Liver (tissue), 9 donors: Measurements from ENCODE around the gene CRB1. TPM values are rescaled to one million over a fixed set of nuclear protein-coding genes. Genes with fewer than 3 reads are reported as not detected.

Experiments
- DNase-seq: peaks from one replicate; pipeline ENCODE4 v3.0.0-alpha.2; 2017; ENCODE audit warnings: low spot score
- H3K27ac ChIP-seq, 2 donors: one replicate each; pipeline ENCODE4 v1.7.0; 2013; ENCODE audit warnings: inconsistent platforms in 2 of 2, low read length in 2 of 2, control low read depth in 1 of 2, low read depth in 1 of 2, mild to moderate bottlenecking in 1 of 2
- H3K27me3 ChIP-seq, 4 donors: one replicate each; pipeline versions ENCODE4 v1.6.1 to v1.7.0; 2013; ENCODE audit warnings: low read length in 3 of 4, inconsistent platforms in 1 of 4, mild to moderate bottlenecking in 1 of 4, moderate library complexity in 1 of 4; ENCODE audit not compliant: control insufficient read depth in 4 of 4, insufficient read depth in 4 of 4
- H3K36me3 ChIP-seq, 4 donors: one replicate each; pipeline versions ENCODE4 v1.6.1 to v1.7.0; 2013; ENCODE audit warnings: low read length in 3 of 4, mild to moderate bottlenecking in 3 of 4, low read depth in 1 of 4, moderate library complexity in 1 of 4; ENCODE audit not compliant: control insufficient read depth in 4 of 4, insufficient read depth in 3 of 4
- H3K4me1 ChIP-seq, 4 donors: one replicate each; pipeline versions ENCODE4 v1.6.1 to v1.7.0; 2013; ENCODE audit warnings: low read length in 3 of 4, mild to moderate bottlenecking in 3 of 4, moderate library complexity in 1 of 4; ENCODE audit not compliant: control insufficient read depth in 4 of 4, insufficient read depth in 4 of 4
- H3K4me3 ChIP-seq, 3 donors: one replicate each; pipeline versions ENCODE4 v1.6.1 to v1.7.0; 2013; ENCODE audit warnings: low read length in 3 of 3, control low read depth in 1 of 3, low read depth in 1 of 3, mild to moderate bottlenecking in 1 of 3
- H3K9ac ChIP-seq, 2 donors: one replicate each; pipeline ENCODE4 v1.7.0; 2013; ENCODE audit warnings: low read length in 2 of 2, mild to moderate bottlenecking in 2 of 2, moderate library complexity in 2 of 2, control low read depth in 1 of 2, low read depth in 1 of 2
- H3K9me3 ChIP-seq, 4 donors: one replicate each; pipeline versions ENCODE4 v1.6.1 to v1.7.0; 2013; ENCODE audit warnings: low read length in 3 of 4; ENCODE audit not compliant: control insufficient read depth in 4 of 4
- EGR1 ChIP-seq, 2 donors: IDR thresholded peaks; 2 replicates each; pipeline ENCODE4 v1.6.1; 2016 to 2018; ENCODE audit warnings: antibody characterized with exemption in 2 of 2, low read depth in 2 of 2
- FOXA2 ChIP-seq: IDR thresholded peaks from 2 replicates; pipeline ENCODE4 v1.6.1; 2016; ENCODE audit warnings: antibody characterized with exemption
- GABPA ChIP-seq, 2 donors: IDR thresholded peaks in 1 of 2; conservative IDR thresholded peaks in 1 of 2; 2 replicates each; pipeline ENCODE4 v1.6.1; 2016; ENCODE audit warnings: antibody characterized with exemption in 2 of 2, mild to moderate bottlenecking in 1 of 2, moderate library complexity in 1 of 2
- HNF4G ChIP-seq: IDR thresholded peaks from 2 replicates; pipeline ENCODE4 v1.6.1; 2016; ENCODE audit warnings: antibody characterized with exemption
- JUND ChIP-seq, 2 donors: IDR thresholded peaks; 2 replicates each; pipeline ENCODE4 v1.6.1; 2016; ENCODE audit warnings: antibody characterized with exemption in 2 of 2
- NR2F2 ChIP-seq: IDR thresholded peaks from 2 replicates; pipeline ENCODE4 v1.6.1; 2016; ENCODE audit warnings: antibody characterized with exemption
- RAD21 ChIP-seq, 2 donors: IDR thresholded peaks; 2 replicates each; pipeline ENCODE4 v1.6.1; 2016; ENCODE audit warnings: antibody characterized with exemption in 2 of 2, mild to moderate bottlenecking in 2 of 2
- RXRA ChIP-seq, 2 donors: IDR thresholded peaks; 2 replicates each; pipeline ENCODE4 v1.6.1; 2017 to 2018; ENCODE audit warnings: antibody characterized with exemption in 2 of 2, mild to moderate bottlenecking in 1 of 2
- SP1 ChIP-seq: IDR thresholded peaks from 2 replicates; pipeline ENCODE4 v1.6.1; 2018; ENCODE audit warnings: antibody characterized with exemption, mild to moderate bottlenecking
- TAF1 ChIP-seq: conservative IDR thresholded peaks from 2 replicates; pipeline ENCODE4 v1.6.1; 2016; ENCODE audit warnings: antibody characterized with exemption, mild to moderate bottlenecking
- YY1 ChIP-seq: IDR thresholded peaks from 2 replicates; pipeline ENCODE4 v1.6.1; 2016; ENCODE audit warnings: antibody characterized with exemption, mild to moderate bottlenecking
- WGBS: extraction: QIAGEN DNeasy Blood & Tissue Kit; methylation state at CpG from one replicate; pipeline ENCODE4 v1.1.7; 2013; 5-methylcytosine and 5-hydroxymethylcytosine counted together
- polyA plus RNA-seq, 2 donors: library from polyadenylated mRNA; stranded (reverse) in 1 of 2; unstranded in 1 of 2; fragments of 200-250 nt in 1 of 2; fragments of >200 nt in 1 of 2; fragmentation: Nextera tagmentation in 1 of 2; extraction: Ambion mirVana in 1 of 2; gene quantifications; one replicate each; pipeline versions ENCODE4 v1.2.1 to v1.2.3, GENCODE V29; 2013 to 2015
- total RNA-seq, 2 donors: library from RNA; depleted of rRNA; stranded (reverse); fragments of >200 nt; gene quantifications; one replicate each; pipeline ENCODE4 v1.2.3, GENCODE V29; 2014
- TF ChIP-seq, protein P1 (sequence below): IDR thresholded peaks from 2 replicates; pipeline ENCODE4 v1.6.1; 2016; ENCODE audit warnings: antibody characterized with exemption
- TF ChIP-seq, protein P2 (sequence below): fragments of 150-350 bp; IDR thresholded peaks from 2 replicates; pipeline ENCODE4 v1.5.1; 2017; ENCODE audit warnings: improper control_type of control experiment, low read depth, low read length; ENCODE audit not compliant: missing input control
- TF ChIP-seq, protein P3 (sequence below): IDR thresholded peaks from 2 replicates; pipeline ENCODE4 v1.6.1; 2016; ENCODE audit warnings: antibody characterized with exemption, mild to moderate bottlenecking
- TF ChIP-seq, protein P4 (sequence below): IDR thresholded peaks from 2 replicates; pipeline ENCODE4 v1.6.1; 2016; ENCODE audit warnings: antibody characterized with exemption
- donor health status: healthy.
- donor health status: healthy.
- donor health status: healthy.
- donor health status: healthy.
- donor health status: healthy.

Gene CRB1
- total and polyA plus RNA-seq, 4 donors, result 5.1 TPM; not detected in 3

DNA sequence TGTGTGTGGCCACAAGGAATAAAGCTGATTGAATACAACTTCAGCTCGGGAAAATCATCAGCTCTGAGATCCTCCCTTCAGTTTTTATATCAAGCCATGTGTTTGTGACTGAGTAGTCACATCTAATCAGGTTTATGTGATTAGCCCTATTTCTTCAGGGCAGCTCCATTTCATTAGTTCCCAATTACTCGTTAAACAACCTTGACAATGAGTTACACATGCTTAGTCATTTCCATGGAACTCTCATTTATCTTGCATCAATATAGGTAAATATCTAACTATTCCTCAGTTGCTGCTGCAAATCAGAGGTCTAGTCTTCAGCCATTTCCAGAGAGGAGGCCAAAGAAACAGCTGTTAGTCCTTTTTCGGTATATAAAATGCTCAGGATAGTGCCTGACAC is 16.3 kb downstream of the CRB1 start:
- no peak overlapping the region for H3K27ac ChIP-seq
- no peak for DNase-seq
- H3K4me3 ChIP-seq, result no peak overlapping the region
- WGBS, result 88% methylated on average over 3 of the region's 3 CpGs
- H3K9me3 ChIP-seq, result no peaks in the 10 kb centered on the region
- H3K9ac ChIP-seq, result no peak overlapping the region
- H3K27me3 ChIP-seq, result no peaks in the 10 kb centered on the region
- no peak for TF ChIP-seq RXRA (IDR thresholded peaks at IDR 0.05)
- TF ChIP-seq, protein P1, sequence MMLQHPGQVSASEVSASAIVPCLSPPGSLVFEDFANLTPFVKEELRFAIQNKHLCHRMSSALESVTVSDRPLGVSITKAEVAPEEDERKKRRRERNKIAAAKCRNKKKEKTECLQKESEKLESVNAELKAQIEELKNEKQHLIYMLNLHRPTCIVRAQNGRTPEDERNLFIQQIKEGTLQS, result no peak
- TF ChIP-seq, protein P2, sequence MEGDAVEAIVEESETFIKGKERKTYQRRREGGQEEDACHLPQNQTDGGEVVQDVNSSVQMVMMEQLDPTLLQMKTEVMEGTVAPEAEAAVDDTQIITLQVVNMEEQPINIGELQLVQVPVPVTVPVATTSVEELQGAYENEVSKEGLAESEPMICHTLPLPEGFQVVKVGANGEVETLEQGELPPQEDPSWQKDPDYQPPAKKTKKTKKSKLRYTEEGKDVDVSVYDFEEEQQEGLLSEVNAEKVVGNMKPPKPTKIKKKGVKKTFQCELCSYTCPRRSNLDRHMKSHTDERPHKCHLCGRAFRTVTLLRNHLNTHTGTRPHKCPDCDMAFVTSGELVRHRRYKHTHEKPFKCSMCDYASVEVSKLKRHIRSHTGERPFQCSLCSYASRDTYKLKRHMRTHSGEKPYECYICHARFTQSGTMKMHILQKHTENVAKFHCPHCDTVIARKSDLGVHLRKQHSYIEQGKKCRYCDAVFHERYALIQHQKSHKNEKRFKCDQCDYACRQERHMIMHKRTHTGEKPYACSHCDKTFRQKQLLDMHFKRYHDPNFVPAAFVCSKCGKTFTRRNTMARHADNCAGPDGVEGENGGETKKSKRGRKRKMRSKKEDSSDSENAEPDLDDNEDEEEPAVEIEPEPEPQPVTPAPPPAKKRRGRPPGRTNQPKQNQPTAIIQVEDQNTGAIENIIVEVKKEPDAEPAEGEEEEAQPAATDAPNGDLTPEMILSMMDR, result no peak
- H3K4me1 ChIP-seq, result no peaks in the 10 kb centered on the region
- no peaks in the 10 kb centered on the region for H3K36me3 ChIP-seq

DNA sequence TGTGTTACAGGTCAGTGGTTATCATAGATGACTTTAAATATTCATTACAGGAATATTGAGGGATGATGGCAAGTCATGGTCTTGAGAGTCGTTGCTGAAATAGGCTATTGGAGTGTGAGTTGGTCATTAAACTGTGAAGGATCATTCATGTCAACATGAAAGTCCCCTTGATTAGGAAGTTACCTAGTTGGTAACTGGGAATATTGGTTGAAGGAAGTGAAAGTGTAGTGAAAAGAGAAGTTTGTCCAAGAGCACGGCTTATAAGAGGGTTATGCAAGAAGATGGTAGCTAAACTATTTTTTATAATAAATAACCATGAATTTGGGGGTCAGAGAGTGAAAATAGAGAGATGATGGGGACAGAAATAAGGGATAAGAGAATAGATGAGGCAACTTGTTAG is 16.9 kb downstream of the CRB1 start:
- H3K27me3 ChIP-seq, result no peaks in the 10 kb centered on the region

More for the DNA sequence above, 16.9 kb downstream of the CRB1 start:
- H3K9ac ChIP-seq, result no peak overlapping the region
- 87% methylated on average over 2 of the region's 2 CpGs for WGBS
- H3K4me1 ChIP-seq, result no peaks in the 10 kb centered on the region
- TF ChIP-seq YY1 (no peak), SP1 (no peak), RXRA (IDR thresholded peaks at IDR 0.05) (no peak), NR2F2 (no peak), FOXA2 (no peak), TAF1 (no peak), EGR1 (IDR thresholded peaks at IDR 0.05; ENCODE audit: low read depth in 2 of 2) (no peak), GABPA (IDR thresholded peaks at IDR 0.05 in 1 of 2, conservative IDR thresholded peaks at IDR 0.05 in 1 of 2) (no peak), RAD21 (IDR thresholded peaks at IDR 0.05) (no peak), JUND (IDR thresholded peaks at IDR 0.05) (no peak), HNF4G (no peak)
- TF ChIP-seq, protein P3, sequence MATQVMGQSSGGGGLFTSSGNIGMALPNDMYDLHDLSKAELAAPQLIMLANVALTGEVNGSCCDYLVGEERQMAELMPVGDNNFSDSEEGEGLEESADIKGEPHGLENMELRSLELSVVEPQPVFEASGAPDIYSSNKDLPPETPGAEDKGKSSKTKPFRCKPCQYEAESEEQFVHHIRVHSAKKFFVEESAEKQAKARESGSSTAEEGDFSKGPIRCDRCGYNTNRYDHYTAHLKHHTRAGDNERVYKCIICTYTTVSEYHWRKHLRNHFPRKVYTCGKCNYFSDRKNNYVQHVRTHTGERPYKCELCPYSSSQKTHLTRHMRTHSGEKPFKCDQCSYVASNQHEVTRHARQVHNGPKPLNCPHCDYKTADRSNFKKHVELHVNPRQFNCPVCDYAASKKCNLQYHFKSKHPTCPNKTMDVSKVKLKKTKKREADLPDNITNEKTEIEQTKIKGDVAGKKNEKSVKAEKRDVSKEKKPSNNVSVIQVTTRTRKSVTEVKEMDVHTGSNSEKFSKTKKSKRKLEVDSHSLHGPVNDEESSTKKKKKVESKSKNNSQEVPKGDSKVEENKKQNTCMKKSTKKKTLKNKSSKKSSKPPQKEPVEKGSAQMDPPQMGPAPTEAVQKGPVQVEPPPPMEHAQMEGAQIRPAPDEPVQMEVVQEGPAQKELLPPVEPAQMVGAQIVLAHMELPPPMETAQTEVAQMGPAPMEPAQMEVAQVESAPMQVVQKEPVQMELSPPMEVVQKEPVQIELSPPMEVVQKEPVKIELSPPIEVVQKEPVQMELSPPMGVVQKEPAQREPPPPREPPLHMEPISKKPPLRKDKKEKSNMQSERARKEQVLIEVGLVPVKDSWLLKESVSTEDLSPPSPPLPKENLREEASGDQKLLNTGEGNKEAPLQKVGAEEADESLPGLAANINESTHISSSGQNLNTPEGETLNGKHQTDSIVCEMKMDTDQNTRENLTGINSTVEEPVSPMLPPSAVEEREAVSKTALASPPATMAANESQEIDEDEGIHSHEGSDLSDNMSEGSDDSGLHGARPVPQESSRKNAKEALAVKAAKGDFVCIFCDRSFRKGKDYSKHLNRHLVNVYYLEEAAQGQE, result no peak
- TF ChIP-seq, protein P1, result no peak
- TF ChIP-seq, protein P4, sequence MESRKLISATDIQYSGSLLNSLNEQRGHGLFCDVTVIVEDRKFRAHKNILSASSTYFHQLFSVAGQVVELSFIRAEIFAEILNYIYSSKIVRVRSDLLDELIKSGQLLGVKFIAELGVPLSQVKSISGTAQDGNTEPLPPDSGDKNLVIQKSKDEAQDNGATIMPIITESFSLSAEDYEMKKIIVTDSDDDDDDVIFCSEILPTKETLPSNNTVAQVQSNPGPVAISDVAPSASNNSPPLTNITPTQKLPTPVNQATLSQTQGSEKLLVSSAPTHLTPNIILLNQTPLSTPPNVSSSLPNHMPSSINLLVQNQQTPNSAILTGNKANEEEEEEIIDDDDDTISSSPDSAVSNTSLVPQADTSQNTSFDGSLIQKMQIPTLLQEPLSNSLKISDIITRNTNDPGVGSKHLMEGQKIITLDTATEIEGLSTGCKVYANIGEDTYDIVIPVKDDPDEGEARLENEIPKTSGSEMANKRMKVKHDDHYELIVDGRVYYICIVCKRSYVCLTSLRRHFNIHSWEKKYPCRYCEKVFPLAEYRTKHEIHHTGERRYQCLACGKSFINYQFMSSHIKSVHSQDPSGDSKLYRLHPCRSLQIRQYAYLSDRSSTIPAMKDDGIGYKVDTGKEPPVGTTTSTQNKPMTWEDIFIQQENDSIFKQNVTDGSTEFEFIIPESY, result no peak
- TF ChIP-seq, protein P2, result no peak
- no peak overlapping the region for H3K4me3 ChIP-seq
- H3K9me3 ChIP-seq, result no peaks in the 10 kb centered on the region
- no peak for DNase-seq
- no peaks in the 10 kb centered on the region for H3K36me3 ChIP-seq
- H3K27ac ChIP-seq, result no peak overlapping the region
